Epithelial cell of alveolus of lung (primary cell): ENCODE results near the gene ZNF121. TPM values are rescaled to one million over a fixed set of nuclear protein-coding genes. Genes with fewer than 3 reads are reported as not detected.

Source experiments
- total RNA-seq: library from RNA; depleted of rRNA; stranded (reverse); fragments of >200 nt; gene quantifications from 2 replicates; pipeline ENCODE4 v1.2.1, GENCODE V29; 2015

Gene ZNF121
- 16.9 and 23.9 TPM in 2 replicates for total RNA-seq

GRCh38 chr19:9584073-9584833 is at the start of gene ZNF121:
Gene ZNF121, minus strand, starts transcription at chr19:9584504. Its CDS starts 16,407 bp downstream, at chr19:9568097.

GRCh38 chr19:9621156-9622037 is 37.1 kb upstream of the ZNF121 start, which contains the start of gene ZNF561:
Gene ZNF561, minus strand, starts transcription at chr19:9621232. Its CDS starts 1,776 bp downstream, at chr19:9619456.

GRCh38 chr19:9538183-9539058 is 45.9 kb downstream of the ZNF121 start, which contains the start of gene ZNF426:
Gene ZNF426, minus strand, starts transcription at chr19:9538645. Its CDS starts 2,413 bp downstream, at chr19:9536232.

Other genes with a start within 250 kb of the ZNF121 start
- gene ZNF177, start 221.5 kb downstream of the ZNF121 start, total RNA-seq, result 0.26 and 2.6 TPM in 2 replicates
- 4.9 and 19.9 TPM in 2 replicates for gene ZNF266, start 148.9 kb downstream of the ZNF121 start, total RNA-seq
- 0.91 and 1.2 TPM in 2 replicates for gene ZNF560, start 85.9 kb downstream of the ZNF121 start, total RNA-seq
- gene ZNF426, start 45.9 kb downstream of the ZNF121 start, total RNA-seq, result 8.0 and 26.0 TPM in 2 replicates
- 34.6 and 37.1 TPM in 2 replicates for gene ZNF561, start 36.7 kb upstream of the ZNF121 start, total RNA-seq
- 11.2 and 18.4 TPM in 2 replicates for gene ZNF562, start 90.6 kb upstream of the ZNF121 start, total RNA-seq
- gene ZNF846, start 184.2 kb upstream of the ZNF121 start, total RNA-seq, result 5.4 and 5.7 TPM in 2 replicates
- gene FBXL12, start 234.6 kb upstream of the ZNF121 start, total RNA-seq, result 18.2 and 30.8 TPM in 2 replicates
- gene UBL5, start 243.4 kb upstream of the ZNF121 start, total RNA-seq, result 401 and 631 TPM in 2 replicates